SK-N-SH (cell line): ENCODE data around the gene TBC1D20. TPM values are rescaled to one million over a fixed set of nuclear protein-coding genes. Genes with fewer than 3 reads are reported as not detected.

Experiments used
- CTCF ChIA-PET: fragments of 300-600, 350-600 bp; formaldehyde crosslinking; extraction: SDS; loops from one replicate; lab custom pipeline; 2021; lab: Yijun Ruan, JAX
- POLR2A ChIA-PET: fragments of 350-600 bp; sonication (Branson Sonifier 250); formaldehyde crosslinking; extraction: SDS; loops from one replicate; lab custom pipeline; 2020; ENCODE audit warnings: antibody characterized with exemption, inconsistent platforms; lab: Yijun Ruan, JAX
- DNase-seq: peaks from one replicate; pipeline ENCODE4 v3.0.0; 2012
- H2AFZ ChIP-seq: fragments of 200-600 bp; sonication (generic); 2 replicates; pipeline ENCODE4 v1.8.1; 2016; ENCODE audit warnings: antibody characterized with exemption, mild to moderate bottlenecking, low read depth
- H3F3A ChIP-seq: fragments of 200-600 bp; sonication (generic); replicated peaks from 2 replicates; pipeline ENCODE3; 2016; ENCODE audit warnings: antibody characterized with exemption, mild to moderate bottlenecking; ENCODE audit not compliant: insufficient read depth
- H3K27ac ChIP-seq, 2 experiments: fragments of 200-500 bp in 1 of 2; fragments of 200-600 bp in 1 of 2; sonication (Bioruptor generic) in 1 of 2; sonication (generic), shearing (Covaris generic) in 1 of 2; 2 replicates each; pipeline versions ENCODE4 v1.5.1 to v1.6.1; 2014 to 2016; ENCODE audit warnings: low read depth in 2 of 2, inconsistent platforms in 1 of 2, low read length in 1 of 2, mild to moderate bottlenecking in 1 of 2, mixed read lengths in 1 of 2
- H3K27me3 ChIP-seq: fragments of 200-600 bp; sonication (generic), shearing (Covaris generic); 2 replicates; pipeline ENCODE4 v1.6.1; 2016; ENCODE audit warnings: mixed run types; ENCODE audit not compliant: insufficient read depth
- H3K36me3 ChIP-seq, 2 experiments: fragments of 200-500 bp in 1 of 2; fragments of 200-600 bp in 1 of 2; sonication (Bioruptor generic) in 1 of 2; sonication (generic) in 1 of 2; replicated peaks in 1 of 2; 2 replicates each; pipeline versions ENCODE3 to v1.5.1; 2014 to 2016; ENCODE audit warnings: low read length in 1 of 2, mild to moderate bottlenecking in 1 of 2; ENCODE audit not compliant: insufficient read depth in 2 of 2, control insufficient read depth in 1 of 2
- H3K4me1 ChIP-seq, 2 experiments: fragments of 200-500 bp in 1 of 2; fragments of 200-600 bp in 1 of 2; sonication (Bioruptor generic) in 1 of 2; sonication (generic), shearing (Covaris generic) in 1 of 2; 2 replicates each; pipeline versions ENCODE4 v1.5.1 to v1.6.1; 2014 to 2016; ENCODE audit warnings: low read depth in 1 of 2, low read length in 1 of 2, mixed run types in 1 of 2; ENCODE audit not compliant: insufficient read depth in 2 of 2, control insufficient read depth in 1 of 2
- H3K4me2 ChIP-seq: fragments of 200-600 bp; sonication (generic), shearing (Covaris generic); 2 replicates; pipeline ENCODE4 v1.6.1; 2017; ENCODE audit warnings: mixed run types
- H3K4me3 ChIP-seq, 2 experiments: fragments of 200-500 bp in 1 of 2; fragments of 200-600 bp in 1 of 2; sonication (Bioruptor generic) in 1 of 2; sonication (generic), shearing (Covaris generic) in 1 of 2; 2 replicates each; pipeline versions ENCODE4 v1.5.1 to v1.8.1; 2014 to 2016; ENCODE audit warnings: low read depth in 2 of 2, inconsistent platforms in 1 of 2, low read length in 1 of 2, mild to moderate bottlenecking in 1 of 2, mixed read lengths in 1 of 2, moderate library complexity in 1 of 2
- H3K79me2 ChIP-seq: fragments of 200-600 bp; sonication (generic); 2 replicates; pipeline ENCODE4 v1.8.1; 2017; ENCODE audit warnings: mild to moderate bottlenecking; ENCODE audit not compliant: insufficient read depth
- H3K9ac ChIP-seq: fragments of 200-600 bp; sonication (generic); 2 replicates; pipeline ENCODE4 v1.6.1; 2017; ENCODE audit warnings: mixed run types
- H3K9me2 ChIP-seq: fragments of 200-600 bp; sonication (generic); 2 replicates; pipeline ENCODE4 v1.6.1; 2017; ENCODE audit warnings: mixed run types
- H3K9me3 ChIP-seq: fragments of 200-600 bp; sonication (generic); 2 replicates; pipeline ENCODE4 v1.6.1; 2017; ENCODE audit warnings: mixed run types, mild to moderate bottlenecking, moderate library complexity
- H4K20me1 ChIP-seq: fragments of 200-600 bp; sonication (generic); 2 replicates; pipeline ENCODE4 v1.6.1; 2017; ENCODE audit warnings: mild to moderate bottlenecking, mixed run types; ENCODE audit not compliant: insufficient read depth
- CHD2 ChIP-seq: fragments of 150-350 bp; IDR thresholded peaks from 2 replicates; pipeline ENCODE4 v1.6.1; 2018; ENCODE audit warnings: low read length; ENCODE audit not compliant: partially characterized antibody
- EZH2phosphoT487 ChIP-seq: fragments of 200-600 bp; sonication (generic); IDR thresholded peaks from 2 replicates; pipeline ENCODE4 v1.6.1; 2017; ENCODE audit warnings: low read depth, mixed run types, mild to moderate bottlenecking, antibody characterized with exemption, moderate library complexity, borderline replicate concordance
- FOXM1 ChIP-seq: IDR thresholded peaks from 2 replicates; pipeline ENCODE4 v1.4.0; 2012; ENCODE audit warnings: low read depth, mild to moderate bottlenecking
- GABPA ChIP-seq: IDR thresholded peaks from 2 replicates; pipeline ENCODE4 v1.4.0; 2012; ENCODE audit warnings: low read depth, mild to moderate bottlenecking
- GATA2 ChIP-seq: sonication (generic); formaldehyde crosslinking; IDR thresholded peaks from 2 replicates; pipeline ENCODE4 v1.5.0; 2020; ENCODE audit warnings: mild to moderate bottlenecking, missing genetic modification reagents
- JUND ChIP-seq: IDR thresholded peaks from 2 replicates; pipeline ENCODE4 v1.4.0; 2012
- MAX ChIP-seq: IDR thresholded peaks from 2 replicates; pipeline ENCODE4 v1.4.0; 2012; ENCODE audit warnings: low read depth
- MEF2A ChIP-seq: IDR thresholded peaks from 2 replicates; pipeline ENCODE4 v1.4.0; 2012; ENCODE audit warnings: low read depth, borderline replicate concordance
- NFIC ChIP-seq: IDR thresholded peaks from 2 replicates; pipeline ENCODE4 v1.4.0; 2012; ENCODE audit warnings: borderline replicate concordance
- PBX3 ChIP-seq: IDR thresholded peaks from 2 replicates; pipeline ENCODE4; 2012
- RAD21 ChIP-seq: IDR thresholded peaks from 2 replicates; pipeline ENCODE4 v1.6.1; 2012; ENCODE audit warnings: mild to moderate bottlenecking, low read length
- RCOR1 ChIP-seq: fragments of 150-350 bp; IDR thresholded peaks from 2 replicates; pipeline ENCODE4 v1.6.1; 2017; ENCODE audit warnings: antibody characterized with exemption, low read length
- REST ChIP-seq: IDR thresholded peaks from 2 replicates; pipeline ENCODE4 v1.6.1; 2012; ENCODE audit warnings: mild to moderate bottlenecking, low read depth, low read length, moderate library complexity
- RFX5 ChIP-seq: IDR thresholded peaks from 2 replicates; pipeline ENCODE4 v1.6.1; 2012; ENCODE audit warnings: mild to moderate bottlenecking, improper control_type of control experiment, low read length
- SIN3A ChIP-seq: IDR thresholded peaks from 2 replicates; pipeline ENCODE4 v1.6.1; 2012; ENCODE audit warnings: low read depth, mild to moderate bottlenecking, low read length, moderate library complexity, borderline replicate concordance
- TAF1 ChIP-seq: IDR thresholded peaks from 2 replicates; pipeline ENCODE4 v1.6.1; 2012; ENCODE audit warnings: low read depth, mild to moderate bottlenecking, low read length, moderate library complexity, borderline replicate concordance
- TEAD4 ChIP-seq: IDR thresholded peaks from 2 replicates; pipeline ENCODE4 v1.4.0; 2012; ENCODE audit warnings: mild to moderate bottlenecking, borderline replicate concordance; ENCODE audit not compliant: insufficient read depth
- YY1 ChIP-seq: IDR thresholded peaks from 2 replicates; pipeline ENCODE4 v1.4.0; 2012; ENCODE audit warnings: low read depth, mild to moderate bottlenecking
- ZBTB33 ChIP-seq: IDR thresholded peaks from 2 replicates; pipeline ENCODE4 v1.4.0; 2012; ENCODE audit warnings: low read depth, borderline replicate concordance
- WGBS: methylation state at CpG from one replicate; pipeline ENCODE4 v1.1.6; 2017; ENCODE audit warnings: low lambda C conversion rate; 5-methylcytosine and 5-hydroxymethylcytosine counted together
- polyA plus RNA-seq, 3 experiments: library from polyadenylated mRNA; depleted of rRNA; stranded (reverse); fragments of >200 nt; gene quantifications; 2 replicates each; pipeline ENCODE4 v1.2.3, GENCODE V29; 2012
- TF ChIP-seq, protein P1 (sequence below): fragments of 150-350 bp; IDR thresholded peaks from 2 replicates; pipeline ENCODE4 v1.6.1; 2016; ENCODE audit warnings: mild to moderate bottlenecking, low read depth, low read length
- TF ChIP-seq, protein P2 (sequence below): fragments of 150-350 bp; IDR thresholded peaks from 2 replicates; pipeline ENCODE4 v1.6.1; 2017; ENCODE audit warnings: antibody characterized with exemption, low read length, low read depth, borderline replicate concordance

The TBC1D20 gene
- polyA plus RNA-seq, 1 of the 3 experiments (the other 2 are of a cell fraction): 27.7 TPM

DNA sequence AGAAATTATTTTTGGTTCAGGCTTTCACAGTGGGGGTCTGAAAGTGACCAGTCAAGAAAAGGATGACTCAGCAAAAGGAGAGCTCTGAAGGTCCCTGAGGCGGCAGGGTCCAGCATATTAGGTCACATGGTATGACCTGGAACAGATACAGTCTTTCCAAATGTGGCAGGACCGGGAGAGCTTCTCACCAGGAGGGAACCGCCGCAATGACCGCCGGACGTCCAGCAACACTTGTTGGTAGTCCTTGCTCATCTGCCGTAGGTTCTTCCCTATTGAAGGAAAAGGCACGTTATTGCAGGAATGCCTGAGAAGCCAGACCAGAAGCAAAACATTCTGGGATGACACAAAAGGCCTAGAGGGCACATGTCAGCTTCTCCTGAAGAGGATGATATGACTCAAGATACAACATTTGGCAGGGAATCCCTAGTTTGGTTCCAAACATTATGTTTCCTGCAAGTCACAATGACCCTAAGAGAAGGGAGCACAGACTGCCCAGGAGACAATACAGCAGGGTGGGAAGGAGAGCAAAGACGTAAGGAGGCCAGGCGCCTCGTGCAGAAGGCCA lies 17.4 kb downstream of the TBC1D20 start (continued):
- TF ChIP-seq, protein P1, sequence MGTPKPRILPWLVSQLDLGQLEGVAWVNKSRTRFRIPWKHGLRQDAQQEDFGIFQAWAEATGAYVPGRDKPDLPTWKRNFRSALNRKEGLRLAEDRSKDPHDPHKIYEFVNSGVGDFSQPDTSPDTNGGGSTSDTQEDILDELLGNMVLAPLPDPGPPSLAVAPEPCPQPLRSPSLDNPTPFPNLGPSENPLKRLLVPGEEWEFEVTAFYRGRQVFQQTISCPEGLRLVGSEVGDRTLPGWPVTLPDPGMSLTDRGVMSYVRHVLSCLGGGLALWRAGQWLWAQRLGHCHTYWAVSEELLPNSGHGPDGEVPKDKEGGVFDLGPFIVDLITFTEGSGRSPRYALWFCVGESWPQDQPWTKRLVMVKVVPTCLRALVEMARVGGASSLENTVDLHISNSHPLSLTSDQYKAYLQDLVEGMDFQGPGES: no peak
- no peak for TF ChIP-seq RAD21
- no peak for TF ChIP-seq SIN3A
- no peak for TF ChIP-seq GABPA
- no peak for TF ChIP-seq RFX5

DNA sequence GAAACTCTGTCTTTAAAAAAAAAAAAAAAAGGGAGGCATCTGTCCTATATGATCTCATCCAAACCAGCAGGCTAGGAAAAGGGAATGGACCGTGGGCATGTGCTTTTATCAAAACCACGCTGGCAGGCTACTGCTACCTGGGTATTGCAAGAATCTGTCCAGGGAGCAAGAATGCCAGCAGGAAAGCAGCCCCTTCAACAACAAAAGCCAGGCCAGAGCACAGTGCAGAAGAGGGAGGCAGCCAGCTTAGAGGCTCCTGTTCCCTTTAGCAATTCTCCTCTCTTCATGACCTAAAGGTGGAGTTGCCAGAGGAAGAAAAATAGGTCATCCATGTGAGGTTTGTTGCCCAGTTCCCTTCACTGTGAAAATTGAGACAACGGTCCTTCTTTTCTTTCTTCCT lies 18.2 kb downstream of the TBC1D20 start:
- Histone ChIP-seq H3K9ac (no peak overlapping the region), H3K79me2 (peaks cover 43% of the 10 kb centered on the region)
- 87% methylated on average over 3 of the region's 3 CpGs for WGBS
- POLR2A ChIA-PET: no interaction called here
- TF ChIP-seq TAF1 (no peak), RAD21 (no peak), CHD2 (no peak), EZH2phosphoT487 (no peak), RCOR1 (no peak), NFIC (no peak), JUND (no peak), ZBTB33 (no peak), TEAD4 (no peak), YY1 (no peak), MEF2A (no peak), GABPA (no peak), GATA2 (CRISPR knock-in tag) (no peak), MAX (no peak), SIN3A (no peak), REST (no peak), FOXM1 (no peak), PBX3 (no peak)
- TF ChIP-seq, protein P2, sequence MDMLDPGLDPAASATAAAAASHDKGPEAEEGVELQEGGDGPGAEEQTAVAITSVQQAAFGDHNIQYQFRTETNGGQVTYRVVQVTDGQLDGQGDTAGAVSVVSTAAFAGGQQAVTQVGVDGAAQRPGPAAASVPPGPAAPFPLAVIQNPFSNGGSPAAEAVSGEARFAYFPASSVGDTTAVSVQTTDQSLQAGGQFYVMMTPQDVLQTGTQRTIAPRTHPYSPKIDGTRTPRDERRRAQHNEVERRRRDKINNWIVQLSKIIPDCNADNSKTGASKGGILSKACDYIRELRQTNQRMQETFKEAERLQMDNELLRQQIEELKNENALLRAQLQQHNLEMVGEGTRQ: no peak
- TF ChIP-seq, all 33 proteins: peak for 0
- Histone ChIP-seq H3K9me3 (no peaks in the 10 kb centered on the region), H3K27me3 (no peaks in the 10 kb centered on the region), H4K20me1 (peaks cover 14% of the 10 kb centered on the region), H3K9me2 (no peaks in the 10 kb centered on the region), H3K4me3 (no peak overlapping the region), H3K36me3 (peaks cover 50 to 60% of the 10 kb centered on the region in 2 experiments), H3K4me1 (peaks cover 0 to 13% of the 10 kb centered on the region in 2 experiments; a peak in 2 of 4 replicates), H3K27ac (no peak overlapping the region), H3F3A (peaks cover 12% of the 10 kb centered on the region), H3K4me2 (no peak overlapping the region), H2AFZ (no peak overlapping the region)
- CTCF ChIA-PET: interaction anchor here (1.1 to 1.9 kb wide), 3 partner anchors 13 to 91 kb away, joined by 3 to 11 read pairs (median 6); no protein-coding TSS in a partner anchor
- DNase-seq: no peak
